ENCODE data around the gene NECAB2. TPM values are rescaled to one million over a fixed set of nuclear protein-coding genes. Genes with fewer than 3 reads are reported as not detected.

NECAB2 gene
- polyA plus RNA-seq, 1 donor from 2014 or later: 12.5 TPM

DNA sequence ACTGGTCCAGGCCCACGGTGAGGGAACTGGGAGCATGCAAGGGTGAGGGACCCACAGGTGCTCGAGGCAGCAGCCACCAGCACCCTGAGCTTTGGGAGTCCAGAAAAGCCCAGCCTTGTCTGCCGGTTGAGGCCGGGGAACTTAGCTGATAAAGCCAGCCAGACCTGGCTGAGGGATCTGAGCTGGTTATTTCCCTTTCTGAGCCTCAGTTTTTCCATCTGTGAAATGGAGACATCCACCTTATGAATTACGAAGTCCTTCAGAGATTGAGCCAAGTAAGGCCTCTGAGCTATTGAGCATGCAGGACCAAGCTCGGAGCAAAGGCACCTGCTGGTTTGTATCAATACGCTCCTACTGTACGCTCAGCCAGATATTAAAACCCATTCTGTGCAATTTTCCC is 13.8 kb downstream of the NECAB2 start:
- H3K27ac ChIP-seq (ENCODE audit: low read length): no peak overlapping the region
- H3K9me3 ChIP-seq (ENCODE audit: low read length): peaks cover 4% of the 10 kb centered on the region
- H3K9me2 ChIP-seq (ENCODE audit: insufficient read depth, low read length): no peaks in the 10 kb centered on the region
- H3K4me3 ChIP-seq (ENCODE audit: low read length): no peak overlapping the region
- no peak overlapping the region for H3K4me2 ChIP-seq (ENCODE audit: low read length)
- no peaks in the 10 kb centered on the region for H4K20me1 ChIP-seq (ENCODE audit: insufficient read depth)
- no peaks in the 10 kb centered on the region for H3K36me3 ChIP-seq (ENCODE audit: insufficient read depth, low read length)
- no peak overlapping the region for H2AFZ ChIP-seq (ENCODE audit: low read depth, low read length)
- TF ChIP-seq RAD21 (conservative IDR thresholded peaks at IDR 0.05): no peak
- TF ChIP-seq EP300 (conservative IDR thresholded peaks at IDR 0.05; ENCODE audit: poor library complexity, severe bottlenecking): no peak
- TF ChIP-seq, protein P1, sequence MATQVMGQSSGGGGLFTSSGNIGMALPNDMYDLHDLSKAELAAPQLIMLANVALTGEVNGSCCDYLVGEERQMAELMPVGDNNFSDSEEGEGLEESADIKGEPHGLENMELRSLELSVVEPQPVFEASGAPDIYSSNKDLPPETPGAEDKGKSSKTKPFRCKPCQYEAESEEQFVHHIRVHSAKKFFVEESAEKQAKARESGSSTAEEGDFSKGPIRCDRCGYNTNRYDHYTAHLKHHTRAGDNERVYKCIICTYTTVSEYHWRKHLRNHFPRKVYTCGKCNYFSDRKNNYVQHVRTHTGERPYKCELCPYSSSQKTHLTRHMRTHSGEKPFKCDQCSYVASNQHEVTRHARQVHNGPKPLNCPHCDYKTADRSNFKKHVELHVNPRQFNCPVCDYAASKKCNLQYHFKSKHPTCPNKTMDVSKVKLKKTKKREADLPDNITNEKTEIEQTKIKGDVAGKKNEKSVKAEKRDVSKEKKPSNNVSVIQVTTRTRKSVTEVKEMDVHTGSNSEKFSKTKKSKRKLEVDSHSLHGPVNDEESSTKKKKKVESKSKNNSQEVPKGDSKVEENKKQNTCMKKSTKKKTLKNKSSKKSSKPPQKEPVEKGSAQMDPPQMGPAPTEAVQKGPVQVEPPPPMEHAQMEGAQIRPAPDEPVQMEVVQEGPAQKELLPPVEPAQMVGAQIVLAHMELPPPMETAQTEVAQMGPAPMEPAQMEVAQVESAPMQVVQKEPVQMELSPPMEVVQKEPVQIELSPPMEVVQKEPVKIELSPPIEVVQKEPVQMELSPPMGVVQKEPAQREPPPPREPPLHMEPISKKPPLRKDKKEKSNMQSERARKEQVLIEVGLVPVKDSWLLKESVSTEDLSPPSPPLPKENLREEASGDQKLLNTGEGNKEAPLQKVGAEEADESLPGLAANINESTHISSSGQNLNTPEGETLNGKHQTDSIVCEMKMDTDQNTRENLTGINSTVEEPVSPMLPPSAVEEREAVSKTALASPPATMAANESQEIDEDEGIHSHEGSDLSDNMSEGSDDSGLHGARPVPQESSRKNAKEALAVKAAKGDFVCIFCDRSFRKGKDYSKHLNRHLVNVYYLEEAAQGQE (IDR thresholded peaks at IDR 0.05; ENCODE audit: borderline replicate concordance): no peak
- TF ChIP-seq POLR2AphosphoS5 (IDR thresholded peaks at IDR 0.05): no peak
- no peak for TF ChIP-seq SMC3 (conservative IDR thresholded peaks at IDR 0.05; ENCODE audit: poor library complexity)
- TF ChIP-seq CTCF (IDR thresholded peaks at IDR 0.05; ENCODE audit: poor library complexity, severe bottlenecking): no peak
- no peak for TF ChIP-seq EZH2 (IDR thresholded peaks at IDR 0.05; ENCODE audit: borderline replicate concordance, insufficient read depth, low read length, poor library complexity, severe bottlenecking)
- TF ChIP-seq MXI1 (conservative IDR thresholded peaks at IDR 0.05; ENCODE audit: poor library complexity, severe bottlenecking): no peak
- TF ChIP-seq TAF1 (IDR thresholded peaks at IDR 0.05; ENCODE audit: low read depth): no peak
- H3F3A ChIP-seq (ENCODE audit: insufficient read depth, low read length, poor library complexity, severe bottlenecking): no peaks in the 10 kb centered on the region
- no peak overlapping the region for H3K9ac ChIP-seq (ENCODE audit: low read length)
- no peaks in the 10 kb centered on the region for H3K79me2 ChIP-seq (replicated peaks; ENCODE audit: insufficient read depth, low read length)
- H3K27me3 ChIP-seq (ENCODE audit: insufficient read depth, low read depth, low read length): no peaks in the 10 kb centered on the region

GRCh38 chr16:83983491-83983890 is 15.4 kb downstream of the NECAB2 start:
- no peaks in the 10 kb centered on the region for H3F3A ChIP-seq (ENCODE audit: insufficient read depth, low read length, poor library complexity, severe bottlenecking)
- H3K79me2 ChIP-seq (replicated peaks; ENCODE audit: insufficient read depth, low read length): no peaks in the 10 kb centered on the region
- TF ChIP-seq MXI1 (conservative IDR thresholded peaks at IDR 0.05; ENCODE audit: poor library complexity, severe bottlenecking) (no peak), EP300 (conservative IDR thresholded peaks at IDR 0.05; ENCODE audit: poor library complexity, severe bottlenecking) (no peak), EZH2 (IDR thresholded peaks at IDR 0.05; ENCODE audit: borderline replicate concordance, insufficient read depth, low read length, poor library complexity, severe bottlenecking) (no peak), TAF1 (IDR thresholded peaks at IDR 0.05; ENCODE audit: low read depth) (no peak), POLR2AphosphoS5 (IDR thresholded peaks at IDR 0.05) (no peak), SMC3 (conservative IDR thresholded peaks at IDR 0.05; ENCODE audit: poor library complexity) (no peak), RAD21 (conservative IDR thresholded peaks at IDR 0.05) (no peak), CTCF (IDR thresholded peaks at IDR 0.05; ENCODE audit: poor library complexity, severe bottlenecking) (no peak)
- TF ChIP-seq, protein P1 (IDR thresholded peaks at IDR 0.05; ENCODE audit: borderline replicate concordance): no peak
- H3K4me3 ChIP-seq (ENCODE audit: low read length): no peak overlapping the region
- H3K9me3 ChIP-seq (ENCODE audit: low read length): peaks cover 4% of the 10 kb centered on the region
- H3K4me2 ChIP-seq (ENCODE audit: low read length): no peak overlapping the region
- no peak overlapping the region for H2AFZ ChIP-seq (ENCODE audit: low read depth, low read length)
- no peaks in the 10 kb centered on the region for H4K20me1 ChIP-seq (ENCODE audit: insufficient read depth)
- H3K9ac ChIP-seq (ENCODE audit: low read length): no peak overlapping the region
- H3K27me3 ChIP-seq (ENCODE audit: insufficient read depth, low read depth, low read length): no peaks in the 10 kb centered on the region
- no peaks in the 10 kb centered on the region for H3K36me3 ChIP-seq (ENCODE audit: insufficient read depth, low read length)
- no peaks in the 10 kb centered on the region for H3K9me2 ChIP-seq (ENCODE audit: insufficient read depth, low read length)
- no peak overlapping the region for H3K27ac ChIP-seq (ENCODE audit: low read length)

Data from neural cell (in vitro differentiated cells).